Neural cell (in vitro differentiated cells): ENCODE measurements around the gene TNS3. TPM values are rescaled to one million over a fixed set of nuclear protein-coding genes. Genes with fewer than 3 reads are reported as not detected.
A peak's percentile ranks its signal among the peaks of the same experiment; 100 is the strongest.

Experiments used
- H2AFZ ChIP-seq: fragments of 200-600, 300-800 bp; sonication (generic), shearing (Covaris generic); 2 replicates; pipeline ENCODE4 v1.6.0; 2014; ENCODE audit warnings: low read depth, mild to moderate bottlenecking, antibody characterized with exemption, low read length, moderate library complexity
- H3F3A ChIP-seq: fragments of 200-600 bp; shearing (Covaris generic); 2 replicates; pipeline ENCODE4 v1.6.1; 2016; ENCODE audit warnings: mild to moderate bottlenecking, moderate library complexity, mixed read lengths, antibody characterized with exemption, low read length; ENCODE audit not compliant: insufficient read depth, poor library complexity, severe bottlenecking
- H3K27ac ChIP-seq: fragments of 200-600, 300-800 bp; sonication (generic), shearing (Covaris generic); 2 replicates; pipeline ENCODE4 v1.5.1; 2014; ENCODE audit warnings: mild to moderate bottlenecking, low read length, moderate library complexity
- H3K27me3 ChIP-seq: fragments of 300-800, 200-600 bp; sonication (generic), shearing (Covaris generic); 2 replicates; pipeline ENCODE4 v1.6.0; 2014; ENCODE audit warnings: mild to moderate bottlenecking, low read depth, low read length, moderate library complexity; ENCODE audit not compliant: insufficient read depth
- H3K36me3 ChIP-seq: fragments of 300-800, 200-600 bp; sonication (generic), shearing (Covaris generic); 2 replicates; pipeline ENCODE4 v1.5.1; 2014; ENCODE audit warnings: mild to moderate bottlenecking, antibody characterized with exemption, low read length, moderate library complexity; ENCODE audit not compliant: insufficient read depth
- H3K4me2 ChIP-seq: fragments of 300-800, 200-600 bp; sonication (generic), shearing (Covaris generic); 2 replicates; pipeline ENCODE4 v1.6.0; 2014; ENCODE audit warnings: mild to moderate bottlenecking, low read length
- H3K4me3 ChIP-seq: fragments of 300-800, 200-600 bp; sonication (generic), shearing (Covaris generic); 2 replicates; pipeline ENCODE4 v1.5.1; 2014; ENCODE audit warnings: mild to moderate bottlenecking, low read length, moderate library complexity
- H3K79me2 ChIP-seq: fragments of 200-600 bp; shearing (Covaris generic); replicated peaks from 2 replicates; pipeline ENCODE4 v1.6.0; 2014; ENCODE audit warnings: mild to moderate bottlenecking, low read length, moderate library complexity; ENCODE audit not compliant: insufficient read depth
- H3K9ac ChIP-seq: fragments of 300-800, 200-600 bp; sonication (generic), shearing (Covaris generic); 2 replicates; pipeline ENCODE4 v1.6.1; 2016; ENCODE audit warnings: mild to moderate bottlenecking, low read length, mixed read lengths
- H3K9me2 ChIP-seq: fragments of 200-600 bp; shearing (Covaris generic); 2 replicates; pipeline ENCODE4 v1.6.1; 2016; ENCODE audit warnings: mild to moderate bottlenecking, low read length, mixed read lengths; ENCODE audit not compliant: insufficient read depth
- H3K9me3 ChIP-seq: fragments of 200-600, 300-800 bp; sonication (generic), shearing (Covaris generic); 2 replicates; pipeline ENCODE4 v1.6.1; 2016; ENCODE audit warnings: mild to moderate bottlenecking, mixed run types, low read length, moderate library complexity, mixed read lengths
- H4K20me1 ChIP-seq: fragments of 200-600 bp; shearing (Covaris generic); 2 replicates; pipeline ENCODE4 v1.6.1; 2016; ENCODE audit warnings: mild to moderate bottlenecking, mixed run types; ENCODE audit not compliant: insufficient read depth
- CTCF ChIP-seq: fragments of 450-650 bp; IDR thresholded peaks from 2 replicates; pipeline ENCODE4 v1.5.1; 2014; ENCODE audit warnings: antibody characterized with exemption, mild to moderate bottlenecking, moderate library complexity; ENCODE audit not compliant: poor library complexity, severe bottlenecking
- EP300 ChIP-seq: fragments of 450-650 bp; conservative IDR thresholded peaks from 2 replicates; pipeline ENCODE4 v1.6.1; 2014; ENCODE audit warnings: antibody characterized with exemption, mild to moderate bottlenecking, moderate library complexity; ENCODE audit not compliant: poor library complexity, severe bottlenecking
- MXI1 ChIP-seq: fragments of 450-650 bp; conservative IDR thresholded peaks from 2 replicates; pipeline ENCODE4 v1.6.1; 2014; ENCODE audit warnings: antibody characterized with exemption, mild to moderate bottlenecking; ENCODE audit not compliant: poor library complexity, severe bottlenecking
- POLR2AphosphoS5 ChIP-seq: IDR thresholded peaks from 2 replicates; pipeline ENCODE4 v1.6.1; 2012
- RAD21 ChIP-seq: fragments of 450-650 bp; conservative IDR thresholded peaks from 2 replicates; pipeline ENCODE4 v1.6.1; 2014; ENCODE audit warnings: antibody characterized with exemption, mild to moderate bottlenecking, moderate library complexity
- REST ChIP-seq: IDR thresholded peaks from 2 replicates; pipeline ENCODE4 v1.6.1; 2012; ENCODE audit warnings: borderline replicate concordance
- TAF1 ChIP-seq: IDR thresholded peaks from 2 replicates; pipeline ENCODE4 v1.6.1; 2012; ENCODE audit warnings: low read depth
- polyA plus RNA-seq: library from polyadenylated mRNA; depleted of rRNA; stranded (reverse); fragments of >200 nt; gene quantifications from 2 replicates; pipeline ENCODE4 v1.2.3, GENCODE V29; 2014

Gene TNS3
- polyA plus RNA-seq, 1 donor from 2014 or later: 0.58 TPM

DNA sequence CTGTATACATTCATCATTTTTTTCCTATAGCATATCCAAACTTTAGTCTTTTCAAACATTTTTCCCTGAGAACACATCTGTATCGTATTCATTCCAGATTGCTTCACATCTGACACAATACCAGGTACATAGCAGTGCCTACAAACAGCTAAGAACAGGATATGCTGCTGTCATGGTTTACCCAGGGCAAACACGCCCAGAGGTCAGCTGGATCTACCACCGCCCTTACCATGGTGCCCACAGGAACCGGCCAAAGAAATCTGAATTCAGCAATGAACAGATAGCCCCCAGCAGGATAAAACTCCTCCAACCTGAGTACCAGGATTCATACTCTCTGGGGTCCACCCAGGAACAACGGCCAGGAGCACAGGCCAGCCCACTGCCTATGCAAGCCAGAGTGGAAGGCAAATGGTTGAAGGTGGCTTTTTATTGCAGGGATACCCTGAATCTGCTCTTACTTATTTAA is 43.0 kb downstream of the TNS3 start:
- H3K9me2 ChIP-seq: no peaks in the 10 kb centered on the region
- no peak overlapping the region for H2AFZ ChIP-seq
- no peaks in the 10 kb centered on the region for H3K36me3 ChIP-seq
- no peaks in the 10 kb centered on the region for H3K9me3 ChIP-seq
- no peak overlapping the region for H3K4me3 ChIP-seq
- no peaks in the 10 kb centered on the region for H3K79me2 ChIP-seq
- H3K27me3 ChIP-seq: peaks cover 30% of the 10 kb centered on the region
- H3K4me2 ChIP-seq: no peak overlapping the region
- peaks cover 6% of the 10 kb centered on the region for H3F3A ChIP-seq
- TF ChIP-seq EP300 (no peak), POLR2AphosphoS5 (no peak), TAF1 (no peak), MXI1 (no peak), RAD21 (no peak), REST (no peak)
- H3K9ac ChIP-seq: no peak overlapping the region
- no peaks in the 10 kb centered on the region for H4K20me1 ChIP-seq
- no peak overlapping the region for H3K27ac ChIP-seq

- no peaks in the 10 kb centered on the region for H3K9me3 ChIP-seq
- H3K9ac ChIP-seq: no peak overlapping the region
- no peaks in the 10 kb centered on the region for H3K79me2 ChIP-seq
- H3K27ac ChIP-seq: no peak overlapping the region
- H3K36me3 ChIP-seq: no peaks in the 10 kb centered on the region
- peak overlapping the region; percentile 63 for H3K4me3 ChIP-seq
- no peaks in the 10 kb centered on the region for H4K20me1 ChIP-seq
- H3K27me3 ChIP-seq: peaks cover 30% of the 10 kb centered on the region
- H3F3A ChIP-seq: peaks cover 6% of the 10 kb centered on the region
- H3K4me2 ChIP-seq: no peak overlapping the region
- no peaks in the 10 kb centered on the region for H3K9me2 ChIP-seq
- no peak overlapping the region for H2AFZ ChIP-seq
- no peak for TF ChIP-seq EP300
- TF ChIP-seq CTCF: no peak
- no peak for TF ChIP-seq MXI1
- TF ChIP-seq POLR2AphosphoS5: no peak
- TF ChIP-seq REST: no peak
- TF ChIP-seq RAD21: no peak
Observed at GRCh38 chr7:47537716-47538675, 43.9 kb downstream of the TNS3 start.
